NCI-H524 treated with DMSO at 0.1 percent for 48 hours (cell line): Measurements from ENCODE around the gene SLC38A2.
"Not testable (repeated sequence)": the region's sequence is repeated elsewhere in the genome, so short reads cannot be mapped to it uniquely, and the experiment has no call there.

Experiments used
- DNase-seq: peaks from one replicate; lab custom pipeline; 2025; lab: John Stamatoyannopoulos, UW

The SLC38A2 gene

GRCh38 chr12:46372544-46373300 lies at the start of gene SLC38A2:
TSS of gene SLC38A2 (minus strand) at chr12:46372773. CDS start at chr12:46371293, 1,480 bp downstream.
- DNase-seq: peak; percentile 42

GRCh38 chr12:46419675-46420074 lies 47.1 kb upstream of the SLC38A2 start:
- DNase-seq: no peak

GRCh38 chr12:46415552-46415951 lies 43.0 kb upstream of the SLC38A2 start:
- no peak for DNase-seq

- DNase-seq: no peak
Observed at GRCh38 chr12:46414591-46415268, 42.2 kb upstream of the SLC38A2 start.

- DNase-seq: no peak
Observed at GRCh38 chr12:46413368-46413767, 40.8 kb upstream of the SLC38A2 start.

- no peak for DNase-seq
Observed at GRCh38 chr12:46412857-46413256, 40.3 kb upstream of the SLC38A2 start.

- DNase-seq: no peak
Observed at GRCh38 chr12:46410495-46410894, 37.9 kb upstream of the SLC38A2 start.

GRCh38 chr12:46409974-46410373 lies 37.4 kb upstream of the SLC38A2 start:
- DNase-seq: no peak

- no peak for DNase-seq
Observed at GRCh38 chr12:46409342-46409741, 36.8 kb upstream of the SLC38A2 start.

GRCh38 chr12:46408441-46408840 lies 35.9 kb upstream of the SLC38A2 start:
- no peak for DNase-seq

- DNase-seq: no peak
Observed at GRCh38 chr12:46407361-46407760, 34.8 kb upstream of the SLC38A2 start.

GRCh38 chr12:46406352-46407027 lies 33.9 kb upstream of the SLC38A2 start:
- DNase-seq: no peak

GRCh38 chr12:46404733-46405132 lies 32.2 kb upstream of the SLC38A2 start:
- no peak for DNase-seq

- no peak for DNase-seq
Observed at GRCh38 chr12:46404225-46404631, 31.7 kb upstream of the SLC38A2 start.

- no peak for DNase-seq
Observed at GRCh38 chr12:46403719-46404070, 31.1 kb upstream of the SLC38A2 start.

GRCh38 chr12:46402941-46403718 lies 30.6 kb upstream of the SLC38A2 start:
- no peak for DNase-seq

- DNase-seq: no peak
Observed at GRCh38 chr12:46402451-46402850, 29.9 kb upstream of the SLC38A2 start.

- no peak for DNase-seq
Observed at GRCh38 chr12:46401662-46402061, 29.1 kb upstream of the SLC38A2 start.

- no peak for DNase-seq
Observed at GRCh38 chr12:46400406-46400805, 27.8 kb upstream of the SLC38A2 start.

GRCh38 chr12:46399461-46400248 lies 27.1 kb upstream of the SLC38A2 start:
- not testable (repeated sequence) for DNase-seq

- DNase-seq: no peak
Observed at GRCh38 chr12:46396826-46397225, 24.3 kb upstream of the SLC38A2 start.
